ENCODE measurements around the gene LIPG. TPM values are rescaled to one million over a fixed set of nuclear protein-coding genes. Genes with fewer than 3 reads are reported as not detected.

Gene LIPG
- total and polyA plus RNA-seq, 2 donors from 2014 or later = 4.8 to 50.9 TPM

- peak in 1 of 5 donors; percentile 26 for DNase-seq
- H3K4me1 ChIP-seq (ENCODE audit: control insufficient read depth in 2 of 3, insufficient read depth in 2 of 3, low read depth in 1 of 3, low read length in 3 of 3) = peaks cover 3 to 15% (median 13%) of the 10 kb centered on the region in 3 donors
- intact Hi-C loops (cut with DNase I) = no loop called here
- no peak for FAIRE-seq
- no peak for TF ChIP-seq CTCF (IDR thresholded peaks at IDR 0.05; ENCODE audit: borderline replicate concordance, extremely low read depth, insufficient read depth)
- no peaks in the 10 kb centered on the region for H3K27me3 ChIP-seq (ENCODE audit: control insufficient read depth, insufficient read depth, low read length)
- no peaks in the 10 kb centered on the region for H3K9me3 ChIP-seq (ENCODE audit: control insufficient read depth in 2 of 3, insufficient read depth in 1 of 3, low read length in 3 of 3)
- H3K4me3 ChIP-seq (ENCODE audit: low read length in 3 of 3) = no peak overlapping the region
- H3K27ac ChIP-seq (ENCODE audit: low read depth in 2 of 2, low read length in 2 of 2) = no peak overlapping the region
- no peak overlapping the region for H3K9ac ChIP-seq (ENCODE audit: low read length in 3 of 3)
- no peaks in the 10 kb centered on the region for H3K36me3 ChIP-seq (ENCODE audit: control insufficient read depth in 2 of 3, insufficient read depth in 3 of 3, low read length in 3 of 3)
Observed at GRCh38 chr18:49626842-49627467, 65.1 kb downstream of the LIPG start.

GRCh38 chr18:49628119-49628518 lies 66.3 kb downstream of the LIPG start:
- Histone ChIP-seq H3K4me3 (ENCODE audit: low read length in 3 of 3) (no peak overlapping the region), H3K36me3 (ENCODE audit: control insufficient read depth in 2 of 3, insufficient read depth in 3 of 3, low read length in 3 of 3) (no peaks in the 10 kb centered on the region), H3K4me1 (ENCODE audit: control insufficient read depth in 2 of 3, insufficient read depth in 2 of 3, low read depth in 1 of 3, low read length in 3 of 3) (peaks cover 3 to 15% (median 13%) of the 10 kb centered on the region in 3 donors), H3K9ac (ENCODE audit: low read length in 3 of 3) (no peak overlapping the region), H3K27me3 (ENCODE audit: control insufficient read depth, insufficient read depth, low read length) (no peaks in the 10 kb centered on the region), H3K9me3 (ENCODE audit: control insufficient read depth in 2 of 3, insufficient read depth in 1 of 3, low read length in 3 of 3) (no peaks in the 10 kb centered on the region), H3K27ac (ENCODE audit: low read depth in 2 of 2, low read length in 2 of 2) (no peak overlapping the region)
- no peak for FAIRE-seq
- no peak for TF ChIP-seq CTCF (IDR thresholded peaks at IDR 0.05; ENCODE audit: borderline replicate concordance, extremely low read depth, insufficient read depth)
- peak in 2 of 5 donors; percentile 6 to 15 for DNase-seq
- intact Hi-C loops (cut with DNase I) = no loop called here

GRCh38 chr18:49628881-49629795 lies 67.3 kb downstream of the LIPG start:
- Histone ChIP-seq H3K9ac (ENCODE audit: low read length in 3 of 3) (no peak overlapping the region), H3K27ac (ENCODE audit: low read depth in 2 of 2, low read length in 2 of 2) (no peak overlapping the region), H3K9me3 (ENCODE audit: control insufficient read depth in 2 of 3, insufficient read depth in 1 of 3, low read length in 3 of 3) (no peaks in the 10 kb centered on the region), H3K27me3 (ENCODE audit: control insufficient read depth, insufficient read depth, low read length) (no peaks in the 10 kb centered on the region), H3K4me3 (ENCODE audit: low read length in 3 of 3) (no peak overlapping the region), H3K36me3 (ENCODE audit: control insufficient read depth in 2 of 3, insufficient read depth in 3 of 3, low read length in 3 of 3) (no peaks in the 10 kb centered on the region), H3K4me1 (ENCODE audit: control insufficient read depth in 2 of 3, insufficient read depth in 2 of 3, low read depth in 1 of 3, low read length in 3 of 3) (peaks cover 3 to 15% (median 13%) of the 10 kb centered on the region in 3 donors)
- intact Hi-C loops (cut with DNase I) = no loop called here
- TF ChIP-seq CTCF (IDR thresholded peaks at IDR 0.05; ENCODE audit: borderline replicate concordance, extremely low read depth, insufficient read depth) = peak; percentile 23
- no peak for FAIRE-seq
- DNase-seq = peak; percentile 67 to 81 (median 68)
